Activated naive CD8-positive, alpha-beta T cell treated with anti-CD3 and anti-CD28 coated beads, Interleukin-2, amount 50 U/mL, for 16 hours (primary cell): Measurements from ENCODE around the gene MAD1L1.
"Not testable (repeated sequence)": the region's sequence is repeated elsewhere in the genome, so short reads cannot be mapped to it uniquely, and the experiment has no call there.

Source experiments
- DNase-seq: peaks from one replicate; pipeline ENCODE4 v3.0.0-alpha.2; 2020; ENCODE audit warnings: low read depth, low spot score

MAD1L1 gene

GRCh38 chr7:2070151-2070763 is 162.5 kb downstream of the MAD1L1 start:
- DNase-seq = no peak

- no peak for DNase-seq
These were observed 163.3 kb downstream of the MAD1L1 start for GRCh38 chr7:2069472-2069860.

- no peak for DNase-seq
These were observed 163.9 kb downstream of the MAD1L1 start for GRCh38 chr7:2068693-2069471.

GRCh38 chr7:2066251-2066919 is 166.4 kb downstream of the MAD1L1 start:
- DNase-seq = no peak

- DNase-seq = no peak
These were observed 167.2 kb downstream of the MAD1L1 start for GRCh38 chr7:2065528-2065927.

DNA sequence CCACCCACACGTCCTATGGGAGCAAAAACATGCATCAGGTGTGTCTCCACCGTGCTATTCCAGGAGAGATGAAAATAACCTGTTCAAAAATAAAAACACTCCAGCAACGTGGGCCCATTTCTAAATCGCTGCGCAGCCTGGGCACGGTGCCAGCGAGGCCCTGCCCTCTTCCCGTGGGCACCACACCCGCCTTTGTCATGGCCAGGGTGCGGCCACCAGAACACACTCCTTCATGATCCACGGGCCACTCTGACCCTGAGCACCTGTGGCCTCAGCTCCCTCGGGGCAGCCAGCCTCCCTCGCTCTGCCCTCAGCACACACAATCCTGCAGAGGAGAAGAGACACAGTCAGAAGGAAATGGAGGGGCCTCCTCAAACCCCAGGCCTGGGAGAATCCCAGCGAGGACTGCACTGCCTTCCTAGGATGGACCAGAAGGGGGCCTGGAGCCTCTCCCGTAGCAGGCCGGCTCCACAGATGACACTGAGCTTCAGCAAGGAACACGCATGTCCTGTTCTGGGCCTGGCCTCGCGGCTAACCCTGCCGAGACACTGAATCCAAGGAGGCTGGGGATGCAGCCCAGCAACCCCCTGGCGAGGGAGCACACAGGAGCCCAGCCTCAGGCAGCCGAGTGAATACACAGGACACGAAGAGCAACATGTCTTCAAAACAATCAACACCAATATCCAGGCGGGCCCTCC is 169.0 kb downstream of the MAD1L1 start:
- DNase-seq = no peak

DNA sequence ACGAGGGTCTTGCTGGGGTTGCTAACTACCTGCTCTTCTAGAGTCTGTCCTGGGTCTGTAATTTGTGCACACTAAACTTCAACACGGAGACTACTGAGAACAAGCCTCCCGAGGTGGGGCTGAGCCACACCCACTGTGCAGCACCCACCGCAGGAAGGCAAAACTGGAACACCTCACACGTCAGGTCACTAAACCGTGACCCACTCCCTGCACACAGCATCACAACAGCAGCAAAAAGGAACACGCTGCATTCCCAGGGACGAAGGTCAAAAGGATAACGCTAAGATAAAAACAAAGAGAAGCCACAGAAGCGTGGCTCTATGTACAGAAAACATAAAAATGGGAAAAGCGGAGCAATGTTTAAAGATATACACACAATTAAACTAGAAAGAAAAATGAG is 170.1 kb downstream of the MAD1L1 start:
- DNase-seq = no peak

GRCh38 chr7:2060701-2061100 is 172.0 kb downstream of the MAD1L1 start:
- DNase-seq = no peak

DNA sequence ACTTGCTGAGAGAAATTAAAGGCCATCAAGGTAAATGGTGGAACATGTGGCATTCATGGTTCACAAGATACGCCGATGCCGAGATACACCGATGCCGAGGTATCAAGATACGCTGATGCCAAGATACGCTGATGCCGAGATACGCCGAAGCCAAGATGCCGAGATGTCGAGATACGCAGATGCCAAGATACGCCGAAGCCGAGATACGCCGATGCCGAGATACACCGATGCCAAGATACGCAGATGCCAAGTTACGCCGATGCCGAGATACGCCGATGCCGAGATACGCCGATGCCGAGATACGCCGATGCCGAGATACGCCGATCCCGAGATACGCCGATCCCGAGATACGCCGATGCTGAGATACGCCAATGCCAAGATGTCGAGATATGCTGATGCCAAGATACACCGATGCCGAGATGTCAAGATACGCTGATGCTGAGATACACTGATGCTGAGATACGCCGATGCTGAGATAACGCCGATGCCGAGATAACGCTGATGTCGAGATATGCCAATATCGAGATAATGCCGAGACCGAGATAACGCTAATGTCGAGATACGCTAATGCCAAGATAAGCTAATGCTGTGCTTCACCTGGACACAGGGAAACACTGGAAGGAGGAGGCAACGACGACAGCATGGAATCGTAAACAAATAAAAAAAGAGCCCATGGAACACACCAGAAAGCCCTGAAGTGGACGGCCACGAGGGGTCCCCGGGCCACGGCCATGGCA is 172.6 kb downstream of the MAD1L1 start:
- no peak for DNase-seq

DNA sequence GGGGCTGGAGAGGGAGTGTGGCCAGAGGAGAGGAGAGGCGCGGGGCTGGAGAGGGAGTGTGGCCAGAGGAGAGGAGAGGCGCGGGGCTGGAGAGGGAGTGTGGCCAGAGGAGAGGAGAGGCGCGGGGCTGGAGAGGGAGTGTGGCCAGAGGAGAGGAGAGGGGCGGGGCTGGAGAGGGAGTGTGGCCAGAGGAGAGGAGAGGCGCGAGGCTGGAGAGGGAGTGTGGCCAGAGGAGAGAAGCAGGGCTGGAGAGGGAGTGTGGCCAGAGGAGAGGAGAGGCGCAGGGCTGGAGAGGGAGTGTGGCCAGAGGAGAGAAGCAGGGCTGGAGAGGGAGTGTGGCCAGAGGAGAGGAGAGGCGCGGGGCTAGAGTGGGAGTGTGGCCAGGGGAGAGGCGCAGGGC is 174.5 kb downstream of the MAD1L1 start:
- DNase-seq = not testable (repeated sequence)

DNA sequence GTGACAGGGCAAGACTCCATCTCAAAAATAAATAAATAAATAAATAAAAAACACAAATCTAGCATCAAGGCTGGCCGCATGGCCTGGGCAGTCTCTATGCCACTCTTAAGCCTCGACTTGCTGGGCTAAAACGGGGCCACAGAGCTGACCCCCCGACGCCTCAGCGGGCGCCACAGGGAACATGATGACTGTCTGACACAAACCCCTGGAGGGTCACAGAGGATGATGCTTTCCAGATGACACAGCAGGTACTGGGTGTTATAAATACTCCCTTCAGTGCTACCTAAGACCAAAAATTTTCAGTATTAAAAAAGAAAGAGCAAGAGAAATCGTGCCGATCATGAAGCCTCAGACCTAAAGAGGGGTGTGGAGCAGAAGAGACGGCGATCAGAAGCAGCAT is 176.8 kb downstream of the MAD1L1 start:
- no peak for DNase-seq

GRCh38 chr7:2054927-2055326 is 177.8 kb downstream of the MAD1L1 start:
- no peak for DNase-seq

DNA sequence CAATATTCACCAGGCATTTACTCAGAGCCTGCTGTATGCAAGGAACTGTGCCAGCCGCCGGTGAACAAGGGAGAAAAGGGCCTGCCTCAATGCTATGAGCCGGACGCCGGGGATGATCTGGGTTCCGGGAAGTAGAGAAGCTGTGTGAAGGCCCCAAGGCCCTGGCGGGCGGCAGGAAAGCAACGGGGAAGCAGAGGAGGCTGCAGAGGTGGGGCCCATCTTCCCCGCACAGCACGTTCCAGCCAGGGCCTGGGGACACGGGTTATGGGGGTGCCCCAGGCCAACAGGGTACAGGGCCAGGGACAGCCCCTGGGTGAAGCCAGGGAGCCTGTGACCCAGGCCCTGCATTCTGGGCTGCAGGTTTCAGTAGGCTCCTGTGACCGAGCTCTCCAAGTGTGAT is 179.3 kb downstream of the MAD1L1 start:
- DNase-seq = no peak

DNA sequence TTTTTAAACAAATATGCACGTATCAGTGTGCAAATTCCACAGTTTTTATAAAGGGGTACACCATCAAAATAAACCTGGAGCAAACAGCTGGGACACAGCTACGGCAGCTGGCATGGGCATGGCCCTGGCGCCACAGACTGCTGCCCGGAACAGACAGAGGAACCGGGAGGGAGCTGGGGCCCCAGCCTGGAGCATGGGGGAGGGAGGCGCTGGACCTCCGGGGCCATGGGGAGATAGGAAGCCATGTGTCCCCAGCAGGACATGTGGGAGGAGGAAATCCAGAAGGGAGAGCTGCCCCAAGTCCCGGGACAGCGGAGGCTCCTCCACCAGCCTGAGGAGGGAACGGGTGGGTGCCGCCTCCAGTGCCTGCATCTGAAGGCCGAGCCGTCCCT is 180.1 kb downstream of the MAD1L1 start:
- DNase-seq = no peak

- DNase-seq = no peak
These were observed 180.8 kb downstream of the MAD1L1 start for GRCh38 chr7:2051707-2052656.

GRCh38 chr7:2050511-2050866 is 182.3 kb downstream of the MAD1L1 start:
- no peak for DNase-seq

GRCh38 chr7:2049782-2050510 is 182.8 kb downstream of the MAD1L1 start:
- DNase-seq = no peak

DNA sequence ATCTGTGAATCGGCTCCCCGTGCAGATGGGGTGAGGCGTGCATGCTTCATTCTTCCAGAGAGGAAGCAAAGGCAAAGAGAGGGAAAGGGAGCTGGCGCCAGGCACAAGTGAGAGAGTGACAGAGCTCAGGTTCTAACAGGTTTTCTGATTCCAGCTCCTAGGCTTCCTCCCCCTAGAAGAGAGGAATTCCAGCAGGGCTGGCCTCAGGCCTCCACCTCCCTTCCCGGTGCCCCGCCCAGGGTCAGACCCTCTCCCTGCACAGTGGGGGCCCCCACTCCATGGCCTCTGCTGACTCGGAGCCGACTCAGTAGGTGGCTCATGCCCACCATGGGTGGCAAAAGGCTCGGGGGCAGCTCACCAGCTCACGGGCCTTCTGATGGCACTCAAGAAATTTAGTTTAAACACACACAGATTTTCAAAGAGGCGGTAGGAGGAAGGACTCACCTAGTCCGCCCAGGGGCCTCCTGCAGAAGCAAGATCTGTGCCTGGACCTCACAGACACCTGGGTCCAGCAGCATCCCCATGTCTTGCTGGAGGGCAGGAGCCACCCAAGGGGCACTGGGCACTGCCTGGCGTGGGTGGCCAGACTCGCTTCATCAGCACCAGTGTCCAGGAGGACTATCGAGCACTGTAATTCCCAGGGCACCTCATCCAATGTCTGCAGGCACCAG is 183.5 kb downstream of the MAD1L1 start:
- no peak for DNase-seq

DNA sequence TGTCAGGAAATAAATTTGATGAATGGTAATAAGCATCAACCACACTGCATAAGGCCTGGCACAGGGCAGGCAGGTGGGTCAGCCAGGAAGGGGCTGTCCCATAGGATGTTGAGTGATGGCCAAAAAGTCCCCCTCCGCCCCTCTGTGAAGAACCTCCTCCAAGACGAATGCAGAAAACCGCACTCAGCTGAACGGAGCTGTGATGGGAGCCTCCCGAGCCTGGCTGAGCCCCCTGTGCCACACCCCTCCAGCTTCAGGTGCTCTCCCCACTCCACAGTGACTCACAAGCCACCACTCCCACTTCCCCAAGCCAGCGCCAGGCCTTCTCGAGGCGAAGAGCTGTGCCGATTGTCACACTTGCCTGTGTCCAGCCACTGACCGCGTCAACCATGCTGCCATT is 184.2 kb downstream of the MAD1L1 start:
- no peak for DNase-seq
